Activated CD8-positive, alpha-beta T cell treated with anti-CD3 and anti-CD28 coated beads, Interleukin-2, amount 10 ng/mL, durations not matched to agents 7 days and 5 days (primary cell): ENCODE data around the gene ENOX1. TPM values are rescaled to one million over a fixed set of nuclear protein-coding genes. Genes with fewer than 3 reads are reported as not detected.
"Not testable (repeated sequence)": the region's sequence is repeated elsewhere in the genome, so short reads cannot be mapped to it uniquely, and the experiment has no call there.

ENCODE experiments used
- ATAC-seq: fragments of 150-1000 bp; cut with Tn5 transposase; one replicate; pipeline ENCODE4 v1.10.0; 2021; ENCODE audit warnings: moderate library complexity
- CTCF ChIA-PET: fragments of 350-600 bp; sonication (Branson Sonifier 250); formaldehyde crosslinking; loops from one replicate; lab custom pipeline; 2021; ENCODE audit warnings: antibody characterized with exemption; lab: Charles Lee
- POLR2A ChIA-PET: fragments of 350-600 bp; sonication (Branson Sonifier 250); formaldehyde crosslinking; loops from one replicate; lab custom pipeline; 2021; ENCODE audit warnings: antibody characterized with exemption; lab: Charles Lee
- DNase-seq: peaks from one replicate; pipeline ENCODE4 v3.0.0-alpha.2; 2020
- H3K27ac Mint-ChIP-seq: one replicate; pipeline ENCODE4 v1.8.0; 2021; ENCODE audit warnings: mild to moderate bottlenecking, mixed read lengths
- H3K27me3 Mint-ChIP-seq: one replicate; pipeline ENCODE4 v1.8.0; 2021; ENCODE audit warnings: low read depth, mixed read lengths
- H3K36me3 Mint-ChIP-seq: one replicate; pipeline ENCODE4 v1.8.0; 2021; ENCODE audit warnings: low read depth, mixed read lengths
- H3K4me1 Mint-ChIP-seq: one replicate; pipeline ENCODE4 v1.8.0; 2021; ENCODE audit warnings: low read depth, mixed read lengths
- H3K4me3 Mint-ChIP-seq: one replicate; pipeline ENCODE4 v1.8.0; 2021; ENCODE audit warnings: mild to moderate bottlenecking, mixed read lengths
- H3K9me3 Mint-ChIP-seq: one replicate; pipeline ENCODE4 v1.8.0; 2022; ENCODE audit warnings: mixed read lengths; ENCODE audit not compliant: insufficient read depth
- total RNA-seq, 2 experiments: library from RNA; stranded (reverse); gene quantifications; one replicate each; pipeline ENCODE4 v1.2.3, GENCODE V29; 2021

The ENOX1 gene
- total RNA-seq, 2 experiments from 2014 or later = 0.08 TPM; not detected in 1

GRCh38 chr13:43428545-43429296, 358.1 kb downstream of the ENOX1 start:
- no peak for ATAC-seq
- POLR2A ChIA-PET = no interaction called here
- no peak for DNase-seq
- no peaks in the 10 kb centered on the region for H3K36me3 Mint-ChIP-seq
- no peak overlapping the region for H3K27ac Mint-ChIP-seq
- no peak overlapping the region for H3K4me3 Mint-ChIP-seq
- no peaks in the 10 kb centered on the region for H3K9me3 Mint-ChIP-seq
- no peaks in the 10 kb centered on the region for H3K4me1 Mint-ChIP-seq
- CTCF ChIA-PET = no interaction called here
- peaks cover 10% of the 10 kb centered on the region for H3K27me3 Mint-ChIP-seq

- DNase-seq = no peak
- no peaks in the 10 kb centered on the region for H3K36me3 Mint-ChIP-seq
- H3K9me3 Mint-ChIP-seq = no peaks in the 10 kb centered on the region
- CTCF ChIA-PET = no interaction called here
- H3K27me3 Mint-ChIP-seq = peaks cover 12% of the 10 kb centered on the region
- no peak overlapping the region for H3K27ac Mint-ChIP-seq
- no peak for ATAC-seq
- POLR2A ChIA-PET = no interaction called here
- H3K4me1 Mint-ChIP-seq = no peaks in the 10 kb centered on the region
- H3K4me3 Mint-ChIP-seq = no peak overlapping the region
Measured at GRCh38 chr13:43426355-43426754, 360.4 kb downstream of the ENOX1 start.

- ChIA-PET POLR2A (no interaction called here), CTCF (no interaction called here)
- Mint-ChIP-seq H3K4me1 (no peaks in the 10 kb centered on the region), H3K4me3 (no peak overlapping the region), H3K27me3 (peaks cover 12% of the 10 kb centered on the region), H3K36me3 (no peaks in the 10 kb centered on the region), H3K27ac (no peak overlapping the region), H3K9me3 (no peaks in the 10 kb centered on the region)
- DNase-seq (no peak), ATAC-seq (no peak)
Measured at GRCh38 chr13:43425234-43425633, 361.5 kb downstream of the ENOX1 start.

- no peaks in the 10 kb centered on the region for H3K36me3 Mint-ChIP-seq
- POLR2A ChIA-PET = no interaction called here
- H3K9me3 Mint-ChIP-seq = no peaks in the 10 kb centered on the region
Measured at GRCh38 chr13:43424412-43424811, 362.4 kb downstream of the ENOX1 start.

GRCh38 chr13:43422116-43422515, 364.7 kb downstream of the ENOX1 start:
- ATAC-seq (no peak), DNase-seq (no peak)
- H3K36me3 Mint-ChIP-seq = no peaks in the 10 kb centered on the region
- H3K27ac Mint-ChIP-seq = no peak overlapping the region
- H3K4me1 Mint-ChIP-seq = no peaks in the 10 kb centered on the region
- ChIA-PET POLR2A (no interaction called here), CTCF (no interaction called here)
- peaks cover 6% of the 10 kb centered on the region for H3K27me3 Mint-ChIP-seq
- H3K4me3 Mint-ChIP-seq = no peak overlapping the region
- H3K9me3 Mint-ChIP-seq = no peaks in the 10 kb centered on the region

More at GRCh38 chr13:43424412-43424811, 362.4 kb downstream of the ENOX1 start:
- Mint-ChIP-seq H3K27ac (no peak overlapping the region), H3K4me1 (no peaks in the 10 kb centered on the region), H3K4me3 (no peak overlapping the region), H3K27me3 (peaks cover 9% of the 10 kb centered on the region)
- DNase-seq (no peak), ATAC-seq (no peak)
- CTCF ChIA-PET = no interaction called here

GRCh38 chr13:43416842-43417241, 369.9 kb downstream of the ENOX1 start:
- H3K9me3 Mint-ChIP-seq, H3K36me3 Mint-ChIP-seq, DNase-seq, H3K27ac Mint-ChIP-seq, POLR2A ChIA-PET, H3K4me3 Mint-ChIP-seq, H3K4me1 Mint-ChIP-seq, CTCF ChIA-PET, ATAC-seq, H3K27me3 Mint-ChIP-seq: not testable (repeated sequence)

GRCh38 chr13:43416408-43416807, 370.4 kb downstream of the ENOX1 start:
- CTCF ChIA-PET, H3K4me3 Mint-ChIP-seq, H3K9me3 Mint-ChIP-seq, DNase-seq, H3K27me3 Mint-ChIP-seq, H3K27ac Mint-ChIP-seq, H3K4me1 Mint-ChIP-seq, ATAC-seq, POLR2A ChIA-PET, H3K36me3 Mint-ChIP-seq: not testable (repeated sequence)

- H3K36me3 Mint-ChIP-seq, H3K27me3 Mint-ChIP-seq, H3K4me3 Mint-ChIP-seq, H3K9me3 Mint-ChIP-seq, ATAC-seq, CTCF ChIA-PET, POLR2A ChIA-PET, H3K4me1 Mint-ChIP-seq, H3K27ac Mint-ChIP-seq, DNase-seq: not testable (repeated sequence)
Measured at GRCh38 chr13:43415903-43416391, 370.8 kb downstream of the ENOX1 start.

- no peaks in the 10 kb centered on the region for H3K9me3 Mint-ChIP-seq
- no peak overlapping the region for H3K4me3 Mint-ChIP-seq
- POLR2A ChIA-PET = no interaction called here
- no peaks in the 10 kb centered on the region for H3K36me3 Mint-ChIP-seq
- DNase-seq = no peak
- CTCF ChIA-PET = no interaction called here
- H3K27me3 Mint-ChIP-seq = peaks cover 4% of the 10 kb centered on the region
- H3K4me1 Mint-ChIP-seq = no peaks in the 10 kb centered on the region
- H3K27ac Mint-ChIP-seq = no peak overlapping the region
- ATAC-seq = no peak
Measured at GRCh38 chr13:43414111-43414510, 372.7 kb downstream of the ENOX1 start.

GRCh38 chr13:43411741-43412140, 375.0 kb downstream of the ENOX1 start:
- Mint-ChIP-seq H3K4me1 (no peaks in the 10 kb centered on the region), H3K27ac (no peak overlapping the region), H3K27me3 (peaks cover 7% of the 10 kb centered on the region), H3K4me3 (no peak overlapping the region), H3K9me3 (no peaks in the 10 kb centered on the region), H3K36me3 (no peaks in the 10 kb centered on the region)
- no peak for DNase-seq
- ChIA-PET CTCF (no interaction called here), POLR2A (no interaction called here)
- ATAC-seq = no peak

GRCh38 chr13:43411211-43411610, 375.6 kb downstream of the ENOX1 start:
- H3K27me3 Mint-ChIP-seq = peaks cover 7% of the 10 kb centered on the region
- H3K36me3 Mint-ChIP-seq = no peaks in the 10 kb centered on the region
- ChIA-PET POLR2A (no interaction called here), CTCF (no interaction called here)
- ATAC-seq (no peak), DNase-seq (no peak)
- no peaks in the 10 kb centered on the region for H3K9me3 Mint-ChIP-seq
- H3K27ac Mint-ChIP-seq = no peak overlapping the region
- no peaks in the 10 kb centered on the region for H3K4me1 Mint-ChIP-seq
- no peak overlapping the region for H3K4me3 Mint-ChIP-seq

- no peaks in the 10 kb centered on the region for H3K9me3 Mint-ChIP-seq
- ATAC-seq (no peak), DNase-seq (no peak)
- no peak overlapping the region for H3K27ac Mint-ChIP-seq
- CTCF ChIA-PET = no interaction called here
- H3K4me1 Mint-ChIP-seq = no peaks in the 10 kb centered on the region
- peaks cover 16% of the 10 kb centered on the region for H3K27me3 Mint-ChIP-seq
- POLR2A ChIA-PET = no interaction called here
- no peak overlapping the region for H3K4me3 Mint-ChIP-seq
- H3K36me3 Mint-ChIP-seq = no peaks in the 10 kb centered on the region
Measured at GRCh38 chr13:43408274-43408673, 378.5 kb downstream of the ENOX1 start.
